DMS 273 (cell line): ENCODE measurements around the gene THG1L.
A peak's percentile ranks its signal among the peaks of the same experiment; 100 is the strongest.
"Not testable (repeated sequence)": the region's sequence is repeated elsewhere in the genome, so short reads cannot be mapped to it uniquely, and the experiment has no call there.

ENCODE experiments used
- DNase-seq: peaks from one replicate; lab custom pipeline; 2025; ENCODE audit not compliant: unreplicated experiment; lab: John Stamatoyannopoulos, UW

THG1L gene

GRCh38 chr5:157726607-157727006 lies 4.6 kb upstream of the THG1L start:
- DNase-seq = not testable (repeated sequence)

GRCh38 chr5:157727858-157728257 lies 3.4 kb upstream of the THG1L start:
- DNase-seq = not testable (repeated sequence)

- DNase-seq = no peak
These were observed 1.4 kb upstream of the THG1L start for GRCh38 chr5:157729858-157730257.

- no peak for DNase-seq
These were observed 334 bp upstream of the THG1L start for GRCh38 chr5:157730900-157731271.

GRCh38 chr5:157732130-157732514 lies 902 bp downstream of the THG1L start:
- DNase-seq = no peak

GRCh38 chr5:157732596-157733262 lies 1.5 kb downstream of the THG1L start:
- no peak for DNase-seq

- no peak for DNase-seq
These were observed 3.2 kb downstream of the THG1L start for GRCh38 chr5:157734436-157734835.

- no peak for DNase-seq
These were observed 4.8 kb downstream of the THG1L start for GRCh38 chr5:157735991-157736390.

GRCh38 chr5:157739388-157740228 lies 8.4 kb downstream of the THG1L start:
- no peak for DNase-seq

- DNase-seq = peak; percentile 48
These were observed 9.0 kb downstream of the THG1L start for GRCh38 chr5:157740229-157740610.

GRCh38 chr5:157741131-157741530 lies 9.9 kb downstream of the THG1L start:
- DNase-seq = no peak

- DNase-seq = peak; percentile 94
These were observed 12.2 kb downstream of the THG1L start, which contains the start of gene LSM11 for GRCh38 chr5:157743163-157744050. Gene LSM11 (plus strand): TSS chr5:157743712. CDS start chr5:157743751, 39 bp downstream.

GRCh38 chr5:157744051-157745011 lies 13.1 kb downstream of the THG1L start:
- peak; percentile 68 for DNase-seq

GRCh38 chr5:157745041-157745456 lies 13.8 kb downstream of the THG1L start:
- peak; percentile 68 for DNase-seq

- no peak for DNase-seq
These were observed 16.0 kb downstream of the THG1L start for GRCh38 chr5:157747173-157747740.

GRCh38 chr5:157747766-157748700 lies 16.8 kb downstream of the THG1L start:
- no peak for DNase-seq

GRCh38 chr5:157748760-157749461 lies 17.7 kb downstream of the THG1L start:
- no peak for DNase-seq

- DNase-seq = no peak
These were observed 18.2 kb downstream of the THG1L start for GRCh38 chr5:157749462-157749799.
